ENCODE measurements around the gene SEMA4G.
A peak's percentile ranks its signal among the peaks of the same experiment; 100 is the strongest.

The SEMA4G gene

GRCh38 chr10:100997360-100998182 lies 28.3 kb downstream of the SEMA4G start:
- peak overlapping the region; percentile 78 for H3K4me3 ChIP-seq (ENCODE audit: low read length)
- peak; percentile 79 for DNase-seq (ENCODE audit: low read depth)
- TF ChIP-seq CTCF (IDR thresholded peaks at IDR 0.05; ENCODE audit: insufficient read depth, low read depth, low read length, missing control alignments): peak; percentile 84

- DNase-seq (ENCODE audit: low read depth): peak; percentile 69
- TF ChIP-seq CTCF (IDR thresholded peaks at IDR 0.05; ENCODE audit: insufficient read depth, low read depth, low read length, missing control alignments): no peak
- H3K4me3 ChIP-seq (ENCODE audit: low read length): peak overlapping the region; percentile 78
Observed at GRCh38 chr10:100998183-100998990, 29.1 kb downstream of the SEMA4G start.

- peak; percentile 68 for DNase-seq (ENCODE audit: low read depth)
- H3K4me3 ChIP-seq (ENCODE audit: low read length): peak overlapping the region; percentile 78
- peak; percentile 50 for TF ChIP-seq CTCF (IDR thresholded peaks at IDR 0.05; ENCODE audit: insufficient read depth, low read depth, low read length, missing control alignments)
Observed at GRCh38 chr10:100998991-100999741, 29.9 kb downstream of the SEMA4G start.

GRCh38 chr10:100999742-101000126 lies 30.4 kb downstream of the SEMA4G start, which contains the start of gene LZTS2:
Gene LZTS2, plus strand, starts transcription at chr10:100999808. Its CDS starts 2,731 bp downstream, at chr10:101002539.
- no peak for TF ChIP-seq CTCF (IDR thresholded peaks at IDR 0.05; ENCODE audit: insufficient read depth, low read depth, low read length, missing control alignments)
- no peak for DNase-seq (ENCODE audit: low read depth)
- peak within 1 kb of the TSS; percentile 80 for H3K4me3 ChIP-seq (ENCODE audit: low read length)

GRCh38 chr10:101000127-101000914 lies 31.0 kb downstream of the SEMA4G start:
- peak; percentile 32 for DNase-seq (ENCODE audit: low read depth)
- TF ChIP-seq CTCF (IDR thresholded peaks at IDR 0.05; ENCODE audit: insufficient read depth, low read depth, low read length, missing control alignments): no peak
- H3K4me3 ChIP-seq (ENCODE audit: low read length): peak overlapping the region; percentile 80

Measured in epithelial cell of esophagus (primary cell).